ENCODE measurements around the gene SLC22A8. TPM values are rescaled to one million over a fixed set of nuclear protein-coding genes. Genes with fewer than 3 reads are reported as not detected.
A peak's percentile ranks its signal among the peaks of the same experiment; 100 is the strongest.

Gene SLC22A8
- total RNA-seq, 1 donor from 2014 or later = not detected

DNA sequence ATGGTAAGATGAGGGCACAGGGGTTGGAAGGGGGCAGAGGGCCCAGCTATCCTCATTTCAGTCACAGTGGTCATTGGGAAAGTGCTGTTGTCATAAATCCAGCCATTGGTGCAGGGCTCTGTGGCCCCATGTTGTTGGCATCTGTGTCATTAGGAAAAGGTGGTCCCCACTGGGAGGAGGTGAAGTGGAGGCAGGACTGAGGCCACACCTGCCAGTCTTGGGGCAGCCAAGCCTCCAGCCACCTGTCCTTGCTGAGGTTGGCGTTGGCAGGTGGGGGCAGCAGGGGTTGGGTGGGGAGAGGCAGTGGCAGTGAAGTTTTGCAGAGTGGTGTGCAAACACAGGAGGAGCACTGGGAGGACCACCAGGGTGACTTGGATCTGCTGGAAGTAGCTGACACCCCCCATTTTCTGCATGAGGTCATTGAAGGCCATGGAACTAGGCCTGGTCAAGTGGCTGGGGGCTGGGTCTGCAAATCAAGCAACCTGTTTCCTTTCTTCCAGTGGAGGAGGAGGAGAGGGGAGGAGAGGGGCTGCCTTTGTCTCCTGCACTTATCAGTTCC is 56.1 kb downstream of the SLC22A8 start:
- Histone ChIP-seq H3K27ac (no peak overlapping the region), H3K27me3 (no peaks in the 10 kb centered on the region), H3K4me1 (peaks cover 13% of the 10 kb centered on the region), H3K36me3 (no peaks in the 10 kb centered on the region), H3K9me3 (no peaks in the 10 kb centered on the region), H3K4me3 (no peak overlapping the region)
- no peak for TF ChIP-seq CTCF (IDR thresholded peaks at IDR 0.05)
- intact Hi-C loops (cut with DNase I) = no loop called here
- DNase-seq (no peak), ATAC-seq (no peak)

- Histone ChIP-seq H3K36me3 (no peaks in the 10 kb centered on the region), H3K27me3 (no peaks in the 10 kb centered on the region), H3K9me3 (no peaks in the 10 kb centered on the region), H3K27ac (peak overlapping the region; percentile 13), H3K4me1 (peaks cover 13% of the 10 kb centered on the region), H3K4me3 (no peak overlapping the region)
- DNase-seq (no peak), ATAC-seq (no peak)
- TF ChIP-seq CTCF (IDR thresholded peaks at IDR 0.05) = no peak
- intact Hi-C loops (cut with DNase I) = no loop called here
These were observed 56.9 kb downstream of the SLC22A8 start for GRCh38 chr11:62958547-62959421.

GRCh38 chr11:62957147-62957546 is 58.5 kb downstream of the SLC22A8 start:
- DNase-seq (no peak), ATAC-seq (no peak)
- no peak for TF ChIP-seq CTCF (IDR thresholded peaks at IDR 0.05)
- H3K27ac ChIP-seq = no peak overlapping the region
- H3K4me3 ChIP-seq = no peak overlapping the region
- intact Hi-C loops (cut with DNase I) = no loop called here
- H3K9me3 ChIP-seq = no peaks in the 10 kb centered on the region
- no peaks in the 10 kb centered on the region for H3K36me3 ChIP-seq
- no peaks in the 10 kb centered on the region for H3K27me3 ChIP-seq
- H3K4me1 ChIP-seq = peaks cover 13% of the 10 kb centered on the region

DNA sequence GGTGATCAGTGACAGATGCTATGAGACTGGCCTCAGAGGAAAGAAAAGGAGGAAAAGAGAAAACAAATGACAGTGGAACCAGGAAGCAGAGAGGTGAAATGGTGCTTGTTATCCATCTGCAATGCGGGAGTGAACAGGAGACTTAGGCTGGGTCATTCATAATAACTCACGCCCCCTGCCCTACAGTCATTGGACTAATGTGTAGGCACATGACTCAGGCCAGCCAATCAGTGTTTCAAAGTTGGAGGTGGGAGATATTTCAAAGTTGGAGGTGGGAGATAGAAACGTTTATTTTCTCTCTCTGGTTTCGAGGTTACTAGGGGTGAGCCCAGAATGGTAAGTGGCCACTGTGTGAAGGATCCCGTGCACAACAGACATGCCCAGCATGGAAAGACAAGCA is 61.2 kb downstream of the SLC22A8 start:
- DNase-seq (no peak), ATAC-seq (no peak)
- peaks cover 11% of the 10 kb centered on the region for H3K4me1 ChIP-seq
- no peak overlapping the region for H3K4me3 ChIP-seq
- H3K36me3 ChIP-seq = no peaks in the 10 kb centered on the region
- no peak overlapping the region for H3K27ac ChIP-seq
- intact Hi-C loops (cut with DNase I) = no loop called here
- TF ChIP-seq CTCF (IDR thresholded peaks at IDR 0.05) = no peak
- no peaks in the 10 kb centered on the region for H3K9me3 ChIP-seq
- H3K27me3 ChIP-seq = no peaks in the 10 kb centered on the region

- intact Hi-C loops (cut with DNase I) = no loop called here
- H3K36me3 ChIP-seq = no peaks in the 10 kb centered on the region
- ATAC-seq = no peak
- no peak for TF ChIP-seq CTCF (IDR thresholded peaks at IDR 0.05)
- H3K4me1 ChIP-seq = peaks cover 5% of the 10 kb centered on the region
- no peaks in the 10 kb centered on the region for H3K27me3 ChIP-seq
- no peak overlapping the region for H3K27ac ChIP-seq
- H3K4me3 ChIP-seq = no peak overlapping the region
- DNase-seq = no peak
- no peaks in the 10 kb centered on the region for H3K9me3 ChIP-seq
These were observed 61.8 kb downstream of the SLC22A8 start for GRCh38 chr11:62953811-62954210.
